Fibroblast of skin of left quadriceps (primary cell): ENCODE measurements around the gene ZBTB32.
"Not testable (repeated sequence)": the region's sequence is repeated elsewhere in the genome, so short reads cannot be mapped to it uniquely, and the experiment has no call there.

ENCODE experiments used
- DNase-seq, 2 experiments: peaks; one replicate each; pipeline ENCODE4 v3.0.0-alpha.2; 2013; ENCODE audit warnings: low read depth in 2 of 2

The ZBTB32 gene

DNA sequence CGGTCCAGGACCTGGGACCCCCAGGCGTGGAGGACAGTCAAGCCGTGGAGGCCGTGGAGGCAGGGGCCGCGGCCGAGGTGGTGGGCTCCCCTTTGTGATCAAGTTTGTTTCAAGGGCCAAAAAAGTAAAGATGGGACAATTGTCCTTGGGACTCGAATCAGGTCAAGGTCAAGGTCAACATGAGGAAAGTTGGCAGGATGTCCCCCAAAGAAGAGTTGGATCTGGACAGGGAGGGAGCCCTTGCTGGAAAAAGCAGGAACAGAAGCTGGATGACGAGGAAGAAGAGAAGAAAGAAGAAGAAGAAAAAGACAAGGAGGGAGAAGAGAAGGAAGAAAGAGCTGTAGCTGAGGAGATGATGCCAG is 15.8 kb downstream of the ZBTB32 start:
- DNase-seq = no peak

DNA sequence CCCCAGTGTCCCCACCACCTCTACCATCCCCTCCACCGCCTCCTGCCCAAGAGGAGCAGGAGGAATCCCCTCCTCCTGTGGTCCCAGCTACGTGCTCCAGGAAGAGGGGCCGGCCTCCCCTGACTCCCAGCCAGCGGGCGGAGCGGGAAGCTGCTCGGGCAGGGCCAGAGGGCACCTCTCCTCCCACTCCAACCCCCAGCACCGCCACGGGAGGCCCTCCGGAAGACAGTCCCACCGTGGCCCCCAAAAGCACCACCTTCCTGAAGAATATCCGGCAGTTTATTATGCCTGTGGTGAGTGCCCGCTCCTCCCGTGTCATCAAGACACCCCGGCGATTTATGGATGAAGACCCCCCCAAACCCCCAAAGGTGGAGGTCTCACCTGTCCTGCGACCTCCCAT is 16.3 kb downstream of the ZBTB32 start:
- no peak for DNase-seq

DNA sequence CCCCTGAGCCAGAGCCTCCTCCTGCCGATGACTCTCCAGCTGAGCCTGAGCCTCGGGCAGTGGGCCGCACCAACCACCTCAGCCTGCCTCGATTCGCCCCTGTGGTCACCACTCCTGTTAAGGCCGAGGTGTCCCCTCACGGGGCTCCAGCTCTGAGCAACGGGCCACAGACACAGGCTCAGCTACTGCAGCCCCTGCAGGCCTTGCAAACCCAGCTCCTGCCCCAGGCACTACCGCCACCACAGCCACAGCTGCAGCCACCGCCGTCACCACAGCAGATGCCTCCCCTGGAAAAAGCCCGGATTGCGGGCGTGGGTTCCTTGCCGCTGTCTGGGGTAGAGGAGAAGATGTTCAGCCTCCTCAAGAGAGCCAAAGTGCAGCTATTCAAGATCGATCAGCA is 17.0 kb downstream of the ZBTB32 start:
- DNase-seq = no peak

DNA sequence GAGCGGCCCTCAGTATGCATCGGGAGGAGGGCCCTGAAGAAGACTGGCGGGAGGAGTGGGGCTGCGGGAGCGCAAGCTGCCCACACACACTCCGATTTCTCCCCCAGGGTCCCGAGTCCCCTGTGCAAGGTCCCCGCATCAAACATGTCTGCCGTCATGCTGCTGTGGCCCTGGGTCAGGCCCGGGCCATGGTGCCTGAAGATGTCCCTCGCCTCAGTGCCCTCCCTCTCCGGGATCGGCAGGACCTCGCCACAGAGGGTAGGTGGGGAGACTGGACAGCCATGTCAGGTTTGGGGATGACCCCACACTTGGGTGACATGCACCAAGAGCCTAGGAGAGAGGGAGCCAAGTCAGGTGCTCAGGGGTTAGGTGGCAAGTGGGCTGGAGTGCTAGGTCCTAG is 18.1 kb downstream of the ZBTB32 start:
- DNase-seq = no peak

DNA sequence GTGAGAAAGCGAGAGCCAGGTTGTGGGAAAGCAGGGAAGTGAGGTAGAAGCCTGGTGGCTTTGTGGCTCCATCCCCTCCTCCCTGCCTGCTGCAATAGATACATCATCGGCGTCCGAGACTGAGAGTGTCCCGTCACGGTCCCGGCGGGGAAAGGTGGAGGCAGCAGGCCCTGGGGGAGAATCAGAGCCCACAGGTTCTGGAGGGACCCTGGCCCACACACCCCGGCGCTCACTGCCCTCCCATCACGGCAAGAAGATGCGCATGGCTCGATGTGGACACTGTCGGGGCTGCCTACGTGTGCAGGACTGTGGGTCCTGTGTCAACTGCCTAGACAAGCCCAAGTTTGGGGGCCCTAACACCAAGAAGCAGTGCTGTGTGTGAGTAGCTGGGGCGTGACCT is 18.5 kb downstream of the ZBTB32 start:
- DNase-seq = no peak

DNA sequence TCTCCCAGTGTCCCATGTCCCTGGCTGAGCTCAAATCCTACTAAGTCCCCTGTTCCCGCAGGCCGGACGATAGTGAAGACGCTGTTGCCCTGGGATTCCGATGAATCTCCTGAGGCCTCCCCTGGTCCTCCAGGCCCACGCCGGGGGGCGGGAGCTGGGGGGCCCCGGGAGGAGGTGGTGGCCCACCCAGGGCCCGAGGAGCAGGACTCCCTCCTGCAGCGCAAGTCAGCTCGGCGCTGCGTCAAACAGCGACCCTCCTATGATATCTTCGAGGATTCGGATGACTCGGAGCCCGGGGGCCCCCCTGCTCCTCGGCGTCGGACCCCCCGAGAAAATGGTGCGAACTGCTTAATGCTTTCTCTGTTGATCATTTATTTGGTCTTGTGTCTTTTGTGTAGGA is 19.3 kb downstream of the ZBTB32 start:
- no peak for DNase-seq

DNA sequence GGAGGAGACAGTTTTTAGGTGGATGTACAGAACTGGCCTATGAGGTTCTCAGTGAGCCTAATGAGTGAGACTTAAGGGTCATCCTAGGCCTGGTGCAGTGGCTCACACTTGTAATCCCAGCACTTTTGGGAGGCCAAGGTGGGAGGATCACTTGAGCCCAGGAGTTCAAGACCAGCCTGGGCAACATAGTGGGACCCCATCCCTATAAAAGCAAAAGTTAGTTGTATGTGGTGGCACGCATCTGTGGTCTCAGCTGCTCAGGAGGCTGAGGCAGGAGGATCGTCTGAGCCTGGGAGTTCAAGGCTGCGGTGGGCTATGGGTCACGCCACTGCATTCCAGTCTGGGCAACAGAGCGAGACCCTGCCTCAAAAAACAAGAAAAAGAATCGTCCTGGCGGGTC is 19.8 kb downstream of the ZBTB32 start:
- not testable (repeated sequence) for DNase-seq

DNA sequence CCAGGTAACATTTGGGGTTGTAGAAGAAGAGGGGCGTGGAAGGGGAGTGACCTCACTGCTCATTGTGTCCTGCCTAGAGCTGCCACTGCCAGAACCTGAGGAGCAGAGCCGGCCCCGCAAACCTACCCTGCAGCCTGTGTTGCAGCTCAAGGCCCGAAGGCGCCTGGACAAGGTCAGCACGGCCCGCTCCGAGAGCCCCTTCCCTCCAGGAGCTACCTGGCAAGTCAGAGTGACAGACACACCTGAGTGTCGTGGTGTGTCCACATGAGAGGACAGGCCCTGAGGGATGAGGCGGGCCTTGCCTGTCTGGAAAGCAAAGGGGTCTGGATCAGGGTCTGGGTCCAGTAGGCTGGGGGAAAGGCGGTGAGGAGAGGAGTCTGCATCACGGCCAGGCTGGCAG is 20.2 kb downstream of the ZBTB32 start:
- DNase-seq = no peak

DNA sequence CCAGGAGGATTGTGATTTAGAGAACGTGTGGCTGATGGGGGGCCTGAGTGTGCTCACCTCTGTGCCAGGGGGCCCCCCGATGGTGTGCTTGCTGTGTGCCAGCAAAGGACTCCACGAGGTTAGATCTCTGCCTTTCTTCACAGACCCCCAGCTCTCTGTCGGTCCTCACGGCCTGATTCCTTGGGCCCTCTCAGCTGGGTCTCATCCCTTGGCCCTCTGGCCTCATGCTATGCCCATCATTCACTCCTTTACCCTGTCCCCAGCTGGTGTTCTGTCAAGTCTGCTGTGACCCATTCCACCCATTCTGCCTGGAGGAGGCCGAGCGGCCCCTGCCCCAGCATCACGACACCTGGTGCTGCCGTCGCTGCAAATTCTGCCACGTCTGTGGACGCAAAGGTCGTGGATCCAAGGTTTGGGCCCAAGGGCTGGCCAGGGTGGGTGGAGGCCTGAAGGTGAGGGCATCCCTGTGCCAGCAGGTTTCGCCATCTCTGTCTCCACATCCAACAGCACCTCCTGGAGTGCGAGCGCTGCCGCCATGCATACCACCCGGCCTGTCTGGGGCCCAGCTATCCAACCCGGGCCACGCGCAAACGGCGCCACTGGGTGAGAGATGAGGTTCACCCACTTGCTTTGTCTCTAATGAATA is 21.0 kb downstream of the ZBTB32 start:
- DNase-seq = no peak

DNA sequence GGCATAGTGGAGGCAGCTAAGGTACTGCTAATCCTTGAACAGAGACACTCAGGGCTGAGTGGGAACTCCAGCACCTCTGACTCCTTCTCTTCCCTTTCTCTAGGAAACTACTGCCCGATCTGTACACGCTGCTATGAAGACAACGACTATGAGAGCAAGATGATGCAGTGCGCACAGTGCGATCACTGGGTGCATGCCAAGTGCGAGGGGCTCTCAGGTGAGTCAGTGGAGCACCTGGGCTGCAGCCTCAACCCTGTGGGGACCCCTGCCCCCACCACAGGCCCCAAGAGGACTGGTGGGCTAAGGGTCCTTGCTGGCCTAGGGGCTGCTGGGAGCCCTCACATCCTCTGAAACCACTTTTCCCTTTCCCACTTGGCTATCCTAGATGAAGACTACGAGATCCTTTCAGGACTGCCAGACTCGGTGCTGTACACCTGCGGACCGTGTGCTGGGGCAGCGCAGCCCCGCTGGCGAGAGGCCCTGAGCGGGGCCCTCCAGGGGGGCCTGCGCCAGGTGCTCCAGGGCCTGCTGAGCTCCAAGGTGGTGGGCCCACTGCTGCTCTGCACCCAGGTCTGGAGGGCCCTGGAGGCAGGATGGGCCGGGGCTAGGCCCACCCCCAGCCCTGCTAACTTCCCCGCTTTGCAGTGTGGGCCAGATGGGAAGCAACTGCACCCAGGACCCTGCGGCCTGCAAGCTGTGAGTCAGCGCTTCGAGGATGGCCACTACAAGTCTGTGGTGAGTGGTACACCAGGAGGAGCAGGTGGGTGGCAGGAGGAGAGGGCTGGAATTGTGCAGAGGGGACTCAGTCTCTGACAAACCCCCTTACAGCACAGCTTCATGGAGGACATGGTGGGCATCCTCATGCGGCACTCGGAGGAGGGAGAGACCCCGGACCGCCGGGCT is 22.9 kb downstream of the ZBTB32 start:
- DNase-seq = no peak

DNA sequence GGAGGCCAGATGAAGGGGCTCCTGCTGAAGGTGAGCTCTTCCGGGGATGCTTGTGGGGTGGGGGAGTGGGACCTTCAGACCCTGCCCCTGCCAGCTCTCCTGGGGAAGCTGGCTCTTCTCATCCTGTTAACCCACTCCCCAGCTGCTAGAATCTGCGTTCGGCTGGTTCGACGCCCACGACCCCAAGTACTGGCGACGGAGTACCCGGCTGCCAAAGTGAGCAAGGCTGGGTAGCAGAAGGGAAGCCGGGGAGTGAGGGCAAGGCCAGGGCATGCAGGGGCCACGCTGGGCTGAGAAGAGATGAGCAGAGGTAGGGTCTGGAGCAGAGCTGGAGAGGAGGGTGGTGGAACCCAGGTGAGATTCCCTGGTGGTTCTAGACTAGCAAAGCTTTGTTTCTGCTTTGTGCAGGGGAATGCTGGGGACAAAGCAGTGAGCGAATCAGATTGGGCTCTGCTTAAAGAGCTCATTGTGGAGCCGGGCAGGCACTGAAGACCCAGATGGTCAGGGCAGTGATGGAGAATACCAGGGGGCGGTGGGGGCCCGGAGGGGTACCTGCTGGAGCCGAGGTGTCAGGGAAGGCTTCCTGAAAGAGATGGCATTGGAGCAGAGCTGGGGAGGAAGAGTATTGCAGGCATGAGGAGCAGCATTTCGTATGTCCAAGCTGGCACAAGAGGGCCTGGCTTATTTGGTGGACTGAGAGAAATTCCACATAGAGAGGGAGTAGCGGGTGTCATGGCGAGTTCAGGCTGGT is 23.8 kb downstream of the ZBTB32 start:
- no peak for DNase-seq

DNA sequence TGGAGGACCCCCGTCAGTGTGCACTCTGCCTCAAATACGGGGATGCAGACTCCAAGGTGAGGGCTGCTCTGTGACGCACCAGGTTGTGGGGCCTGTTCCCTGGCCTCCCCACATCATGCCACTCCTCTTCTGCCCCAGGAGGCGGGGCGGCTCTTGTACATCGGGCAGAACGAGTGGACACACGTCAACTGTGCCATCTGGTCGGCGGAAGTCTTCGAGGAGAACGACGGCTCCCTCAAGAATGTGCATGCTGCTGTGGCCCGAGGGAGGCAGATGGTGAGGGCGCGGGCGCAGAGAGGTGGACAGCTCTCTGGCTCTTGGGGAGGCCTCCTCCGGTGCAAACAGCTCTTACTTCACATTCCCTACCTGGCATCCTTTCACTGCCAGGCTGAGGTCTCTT is 24.7 kb downstream of the ZBTB32 start:
- DNase-seq = no peak

DNA sequence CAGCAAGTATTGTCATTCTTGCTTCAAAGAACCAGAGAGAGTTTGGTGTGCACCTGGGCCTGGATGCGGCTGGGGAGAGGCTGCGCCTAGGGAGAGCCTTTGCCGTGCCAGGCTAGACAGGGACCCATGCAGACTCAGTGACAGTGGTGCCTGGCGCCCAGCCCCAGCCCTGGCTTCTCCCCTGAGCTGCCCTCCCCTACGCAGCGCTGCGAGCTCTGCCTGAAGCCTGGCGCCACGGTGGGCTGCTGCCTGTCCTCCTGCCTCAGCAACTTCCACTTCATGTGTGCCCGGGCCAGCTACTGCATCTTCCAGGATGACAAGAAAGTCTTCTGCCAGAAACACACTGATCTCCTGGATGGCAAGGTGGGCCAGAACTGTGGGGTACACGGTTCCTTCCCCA is 25.4 kb downstream of the ZBTB32 start:
- no peak for DNase-seq

DNA sequence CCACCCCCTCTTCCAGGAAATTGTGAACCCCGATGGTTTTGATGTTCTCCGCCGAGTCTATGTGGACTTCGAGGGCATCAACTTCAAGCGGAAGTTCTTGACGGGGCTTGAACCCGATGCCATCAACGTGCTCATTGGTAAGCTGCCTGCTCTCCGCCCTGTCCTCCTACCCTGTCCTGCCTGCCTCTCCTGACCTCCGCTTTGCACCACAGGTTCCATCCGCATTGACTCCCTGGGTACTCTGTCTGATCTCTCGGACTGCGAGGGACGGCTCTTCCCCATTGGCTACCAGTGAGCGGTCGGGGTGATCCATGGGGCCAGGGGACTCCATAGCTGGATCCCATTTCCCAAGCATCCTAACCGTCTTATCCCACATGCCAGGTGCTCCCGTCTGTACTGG is 26.0 kb downstream of the ZBTB32 start:
- no peak for DNase-seq

GRCh38 chr19:35731353-35731752 is 27.0 kb downstream of the ZBTB32 start:
- DNase-seq = no peak

DNA sequence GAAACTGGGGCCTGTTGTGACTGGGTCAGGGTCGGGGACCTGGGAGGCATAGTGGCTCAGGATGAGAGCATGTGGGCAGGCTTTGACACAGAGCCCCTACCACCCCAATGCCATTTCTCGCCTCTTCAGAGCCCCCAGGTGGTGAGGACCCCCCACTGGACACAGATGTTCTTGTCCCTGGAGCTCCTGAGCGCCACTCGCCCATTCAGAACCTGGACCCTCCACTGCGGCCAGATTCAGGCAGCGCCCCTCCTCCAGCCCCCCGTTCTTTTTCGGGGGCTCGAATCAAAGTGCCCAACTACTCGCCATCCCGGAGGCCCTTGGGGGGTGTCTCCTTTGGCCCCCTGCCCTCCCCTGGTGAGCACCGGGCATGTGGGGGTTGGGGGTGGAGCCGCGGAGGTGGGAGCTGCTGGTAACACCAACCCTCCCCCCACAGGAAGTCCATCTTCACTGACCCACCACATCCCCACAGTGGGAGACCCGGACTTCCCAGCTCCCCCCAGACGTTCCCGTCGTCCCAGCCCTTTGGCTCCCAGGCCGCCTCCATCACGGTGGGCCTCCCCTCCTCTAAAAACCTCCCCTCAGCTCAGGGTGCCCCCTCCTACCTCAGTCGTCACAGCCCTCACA is 27.5 kb downstream of the ZBTB32 start:
- DNase-seq = no peak

DNA sequence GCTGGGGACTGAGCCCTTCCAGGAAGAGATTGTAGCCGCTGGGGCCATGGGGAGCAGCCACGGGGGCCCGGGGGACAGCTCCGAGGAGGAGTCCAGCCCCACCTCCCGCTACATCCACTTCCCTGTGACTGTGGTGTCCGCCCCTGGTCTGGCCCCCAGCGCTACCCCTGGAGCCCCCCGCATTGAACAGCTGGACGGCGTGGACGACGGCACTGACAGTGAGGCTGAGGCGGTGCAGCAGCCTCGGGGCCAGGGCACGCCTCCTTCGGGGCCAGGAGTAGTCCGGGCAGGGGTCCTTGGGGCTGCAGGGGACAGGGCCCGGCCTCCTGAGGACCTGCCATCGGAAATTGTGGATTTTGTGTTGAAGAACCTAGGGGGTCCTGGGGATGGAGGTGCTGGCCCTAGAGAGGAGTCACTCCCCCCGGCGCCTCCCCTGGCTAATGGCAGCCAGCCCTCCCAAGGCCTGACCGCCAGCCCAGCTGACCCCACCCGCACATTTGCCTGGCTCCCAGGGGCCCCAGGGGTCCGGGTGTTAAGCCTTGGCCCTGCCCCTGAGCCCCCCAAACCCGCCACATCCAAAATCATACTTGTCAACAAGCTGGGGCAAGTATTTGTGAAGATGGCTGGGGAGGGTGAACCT is 28.3 kb downstream of the ZBTB32 start:
- DNase-seq = no peak

- no peak for DNase-seq
These were observed 29.1 kb downstream of the ZBTB32 start for GRCh38 chr19:35733180-35734125.

GRCh38 chr19:35734273-35734672 is 29.9 kb downstream of the ZBTB32 start:
- no peak for DNase-seq

GRCh38 chr19:35734889-35735288 is 30.5 kb downstream of the ZBTB32 start:
- no peak for DNase-seq
